Body of pancreas (tissue), 4 donors: ENCODE results near the gene RHBDF1.

Experiments
- POLR2A ChIP-seq, 3 donors: fragments of 450-650 bp; IDR thresholded peaks; one replicate each; pipeline ENCODE4 v1.6.1; 2016; ENCODE audit warnings: antibody characterized with exemption in 3 of 3, mild to moderate bottlenecking in 2 of 3
- TF ChIP-seq, protein P1 (sequence below), 7 experiments: fragments of 450-650 bp in 4 of 7; fragments of 200-600 bp in 3 of 7; sonication (generic) in 3 of 7; IDR thresholded peaks; one replicate each; pipeline ENCODE4 v1.5.1; 2016 to 2019; ENCODE audit warnings: antibody characterized with exemption in 7 of 7

DNA sequence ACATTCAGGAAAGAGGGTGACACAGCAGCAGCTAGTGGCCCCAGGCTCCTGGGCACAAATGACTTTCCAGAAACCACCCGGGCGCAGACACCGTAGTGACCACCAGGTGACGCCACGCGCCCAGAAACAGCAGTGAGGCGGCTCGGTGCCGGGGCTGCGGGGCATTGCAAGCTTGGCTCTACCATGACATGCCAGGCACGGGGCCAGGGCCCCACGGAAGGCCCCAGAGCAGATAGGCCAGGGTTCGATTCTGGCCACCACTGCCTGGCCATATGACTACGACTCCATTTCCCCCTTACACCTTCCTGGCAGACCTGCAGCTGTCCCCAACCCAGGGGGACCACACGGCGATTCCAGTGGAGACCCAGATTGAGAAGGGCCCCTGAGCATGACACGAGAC lies 6.7 kb downstream of the RHBDF1 start:
- no peak for TF ChIP-seq POLR2A (IDR thresholded peaks at IDR 0.05)
- TF ChIP-seq, protein P1, sequence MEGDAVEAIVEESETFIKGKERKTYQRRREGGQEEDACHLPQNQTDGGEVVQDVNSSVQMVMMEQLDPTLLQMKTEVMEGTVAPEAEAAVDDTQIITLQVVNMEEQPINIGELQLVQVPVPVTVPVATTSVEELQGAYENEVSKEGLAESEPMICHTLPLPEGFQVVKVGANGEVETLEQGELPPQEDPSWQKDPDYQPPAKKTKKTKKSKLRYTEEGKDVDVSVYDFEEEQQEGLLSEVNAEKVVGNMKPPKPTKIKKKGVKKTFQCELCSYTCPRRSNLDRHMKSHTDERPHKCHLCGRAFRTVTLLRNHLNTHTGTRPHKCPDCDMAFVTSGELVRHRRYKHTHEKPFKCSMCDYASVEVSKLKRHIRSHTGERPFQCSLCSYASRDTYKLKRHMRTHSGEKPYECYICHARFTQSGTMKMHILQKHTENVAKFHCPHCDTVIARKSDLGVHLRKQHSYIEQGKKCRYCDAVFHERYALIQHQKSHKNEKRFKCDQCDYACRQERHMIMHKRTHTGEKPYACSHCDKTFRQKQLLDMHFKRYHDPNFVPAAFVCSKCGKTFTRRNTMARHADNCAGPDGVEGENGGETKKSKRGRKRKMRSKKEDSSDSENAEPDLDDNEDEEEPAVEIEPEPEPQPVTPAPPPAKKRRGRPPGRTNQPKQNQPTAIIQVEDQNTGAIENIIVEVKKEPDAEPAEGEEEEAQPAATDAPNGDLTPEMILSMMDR (IDR thresholded peaks at IDR 0.05), result peak; percentile 90 to 98 (median 95)
